Measurements from ENCODE around the gene RNF220. TPM values are rescaled to one million over a fixed set of nuclear protein-coding genes. Genes with fewer than 3 reads are reported as not detected.

Gene RNF220
- total and polyA plus RNA-seq, 2 of the 4 experiments (the other 2 are of a cell fraction) = 71.8 to 77.1 TPM

DNA sequence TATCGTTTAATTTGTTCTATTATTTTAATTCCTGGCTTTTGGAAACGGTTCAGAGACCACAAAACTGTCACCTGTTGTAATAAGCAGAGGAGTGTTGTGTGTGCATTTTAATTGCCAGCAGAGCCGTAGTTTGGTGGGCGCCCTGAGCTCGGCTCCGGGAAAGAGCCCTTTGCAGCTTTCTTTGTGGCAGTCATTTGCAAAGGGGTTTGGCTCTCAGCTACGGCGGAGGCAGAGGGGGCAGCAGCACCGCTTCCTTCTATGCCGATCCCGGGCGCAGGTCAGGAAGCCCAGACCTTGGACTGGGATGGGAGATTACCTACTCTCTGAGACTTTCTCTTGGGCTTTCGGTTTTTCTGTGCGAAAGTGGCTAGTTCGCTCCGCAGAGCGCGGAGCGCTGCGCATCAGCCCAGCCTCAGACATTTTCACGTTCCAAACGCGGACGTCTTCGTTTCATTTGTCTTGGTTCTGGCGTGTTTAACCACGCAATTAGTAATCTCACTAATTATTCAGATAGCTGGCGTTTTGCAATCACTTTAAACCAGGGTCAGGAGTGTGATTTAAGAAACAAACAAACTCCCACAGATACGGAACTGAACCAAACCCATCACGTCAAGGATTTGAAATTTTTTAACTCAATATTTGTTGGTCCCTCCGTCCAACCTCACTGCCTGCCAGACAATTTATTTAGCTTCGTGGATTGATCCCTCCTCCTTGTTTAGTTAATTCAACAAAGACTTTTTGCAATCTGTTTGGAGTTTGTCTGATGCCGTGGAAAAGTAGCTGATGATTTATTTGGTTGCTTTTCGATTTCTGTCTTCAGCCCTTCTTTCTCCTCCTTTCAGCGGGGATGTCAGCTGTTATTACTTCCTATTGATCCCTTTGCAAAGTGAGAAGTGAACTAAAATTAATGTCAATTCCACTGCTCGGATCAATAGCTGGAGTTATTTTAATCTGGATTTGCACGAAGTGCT lies 3.9 kb downstream of the RNF220 start (continued):
- no peak for TF ChIP-seq CHD1 (IDR thresholded peaks at IDR 0.05; ENCODE audit: low read depth, low read length)
- no peak for TF ChIP-seq NFE2L2 (IDR thresholded peaks at IDR 0.05; ENCODE audit: low read depth, low read length)

DNA sequence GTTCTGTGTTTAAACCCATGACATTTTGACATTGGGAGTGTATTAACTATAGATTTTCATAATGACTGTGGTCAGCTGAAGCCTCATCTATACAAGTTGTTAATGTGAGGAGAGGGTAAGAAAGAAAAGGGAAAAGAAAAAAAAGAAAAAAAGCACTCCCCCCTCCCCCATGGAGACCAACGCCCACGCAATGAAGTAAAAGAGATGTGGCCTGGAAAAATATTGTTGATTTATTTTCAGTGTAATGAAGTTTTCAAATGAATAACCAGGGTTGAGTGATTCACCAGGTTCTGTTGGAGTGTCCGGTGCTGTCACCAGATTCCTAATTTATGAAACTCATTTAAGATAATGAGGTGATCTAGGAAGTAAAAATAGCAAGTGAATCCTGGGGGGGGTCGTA lies 4.7 kb downstream of the RNF220 start:
- H3K4me1 ChIP-seq (ENCODE audit: control insufficient read depth, insufficient read depth, low read length) = no peaks in the 10 kb centered on the region
- H3K4me2 ChIP-seq (ENCODE audit: low read depth, low read length) = no peak overlapping the region
- TF ChIP-seq MAFK (IDR thresholded peaks at IDR 0.05; ENCODE audit: low read depth, low read length) = no peak
- TF ChIP-seq MXI1 (IDR thresholded peaks at IDR 0.05; ENCODE audit: borderline replicate concordance, low read depth, low read length) = no peak
- TF ChIP-seq NFE2L2 (IDR thresholded peaks at IDR 0.05; ENCODE audit: low read depth, low read length) = no peak
- H3K79me1 ChIP-seq (ENCODE audit: low read depth in 1 of 2, low read length in 2 of 2) = no peaks in the 10 kb centered on the region
- ATAC-seq (ENCODE audit: low read depth) = no peak
- H2AK9ac ChIP-seq (replicated peaks; ENCODE audit: low read depth, low read length, poor library complexity) = no peak overlapping the region
- no peak overlapping the region for H3K18ac ChIP-seq (ENCODE audit: low read depth, low read length)
- peaks cover 93% of the 10 kb centered on the region for H3K27me3 ChIP-seq (ENCODE audit: control insufficient read depth, insufficient read depth, low read length)
- H4K91ac ChIP-seq (ENCODE audit: insufficient read depth, low read depth, low read length) = no peak overlapping the region
- no peak overlapping the region for H3K4ac ChIP-seq (ENCODE audit: low read depth, low read length)
- no peak overlapping the region for H2AFZ ChIP-seq (replicated peaks; ENCODE audit: low read length, poor library complexity)
- dilution Hi-C loops (cut with HindIII; ENCODE audit: low sequenced_read_pairs, unreplicated experiment) (no loop called here), in situ Hi-C loops (cut with MboI; ENCODE audit: low sequenced_read_pairs) (no loop called here), intact Hi-C loops (cut with micrococcal nuclease) (no loop called here)
- H3K4me3 ChIP-seq (ENCODE audit: insufficient read depth, low read depth, low read length) = no peak overlapping the region
- H2AK5ac ChIP-seq (ENCODE audit: low read depth, low read length) = no peak overlapping the region
- H2BK120ac ChIP-seq (ENCODE audit: low read depth, low read length) = no peak overlapping the region
- no peak overlapping the region for H2BK5ac ChIP-seq (ENCODE audit: low read depth, low read length, poor library complexity, severe bottlenecking)
- no peak overlapping the region for H3K56ac ChIP-seq (ENCODE audit: extremely low read depth, insufficient read depth, low read length)
- H3K9ac ChIP-seq (ENCODE audit: low read depth, low read length) = no peak overlapping the region
- no peak overlapping the region for H3K14ac ChIP-seq (replicated peaks; ENCODE audit: low read depth, low read length)
- ChIA-PET CTCF (interaction anchor here (0.8 kb wide), 1 partner anchor 243 kb away, joined by 4 read pairs; no protein-coding TSS in a partner anchor), POLR2A (ENCODE audit: unreplicated experiment) (no interaction called here)
- no peaks in the 10 kb centered on the region for H3K9me1 ChIP-seq (ENCODE audit: insufficient read depth, low read length)
- no peak for DNase-seq
- H3K27ac ChIP-seq (ENCODE audit: insufficient read depth, low read length) = no peak overlapping the region
- no peak overlapping the region for H2BK20ac ChIP-seq (ENCODE audit: low read depth, low read length)
- no CpG with 5 or more reads among the region's 4 CpGs for WGBS, 2 experiments (ENCODE audit: extremely low coverage in 2 of 2, insufficient read length in 1 of 2)
- no TSS peak for BruUV-seq (replicated peaks)
- H4K20me1 ChIP-seq (ENCODE audit: insufficient read depth, low read length) = peaks cover 6% of the 10 kb centered on the region; the same call in 1 of the 2 replicates
- H4K5ac ChIP-seq (ENCODE audit: low read depth, low read length) = no peak overlapping the region
- H4K8ac ChIP-seq (ENCODE audit: low read depth in 2 of 2, low read length in 2 of 2) = no peak overlapping the region
- H3K23ac ChIP-seq (ENCODE audit: low read depth, low read length) = no peak overlapping the region
- H3K36me3 ChIP-seq (ENCODE audit: control insufficient read depth, insufficient read depth, low read length) = no peaks in the 10 kb centered on the region
- peaks cover 7% of the 10 kb centered on the region for H3K9me3 ChIP-seq (ENCODE audit: control insufficient read depth, insufficient read depth, low read length)
- no peak overlapping the region for H2BK15ac ChIP-seq (ENCODE audit: low read depth, low read length)
